Liver (tissue), 9 donors: ENCODE results near the gene C1orf21. TPM values are rescaled to one million over a fixed set of nuclear protein-coding genes. Genes with fewer than 3 reads are reported as not detected.

Experiments
- DNase-seq: peaks from one replicate; pipeline ENCODE4 v3.0.0-alpha.2; 2017; ENCODE audit warnings: low spot score
- H3K27ac ChIP-seq, 2 donors: one replicate each; pipeline ENCODE4 v1.7.0; 2013; ENCODE audit warnings: inconsistent platforms in 2 of 2, low read length in 2 of 2, control low read depth in 1 of 2, low read depth in 1 of 2, mild to moderate bottlenecking in 1 of 2
- H3K27me3 ChIP-seq, 4 donors: one replicate each; pipeline versions ENCODE4 v1.6.1 to v1.7.0; 2013; ENCODE audit warnings: low read length in 3 of 4, inconsistent platforms in 1 of 4, mild to moderate bottlenecking in 1 of 4, moderate library complexity in 1 of 4; ENCODE audit not compliant: control insufficient read depth in 4 of 4, insufficient read depth in 4 of 4
- H3K36me3 ChIP-seq, 4 donors: one replicate each; pipeline versions ENCODE4 v1.6.1 to v1.7.0; 2013; ENCODE audit warnings: low read length in 3 of 4, mild to moderate bottlenecking in 3 of 4, low read depth in 1 of 4, moderate library complexity in 1 of 4; ENCODE audit not compliant: control insufficient read depth in 4 of 4, insufficient read depth in 3 of 4
- H3K4me1 ChIP-seq, 4 donors: one replicate each; pipeline versions ENCODE4 v1.6.1 to v1.7.0; 2013; ENCODE audit warnings: low read length in 3 of 4, mild to moderate bottlenecking in 3 of 4, moderate library complexity in 1 of 4; ENCODE audit not compliant: control insufficient read depth in 4 of 4, insufficient read depth in 4 of 4
- H3K4me3 ChIP-seq, 3 donors: one replicate each; pipeline versions ENCODE4 v1.6.1 to v1.7.0; 2013; ENCODE audit warnings: low read length in 3 of 3, control low read depth in 1 of 3, low read depth in 1 of 3, mild to moderate bottlenecking in 1 of 3
- H3K9ac ChIP-seq, 2 donors: one replicate each; pipeline ENCODE4 v1.7.0; 2013; ENCODE audit warnings: low read length in 2 of 2, mild to moderate bottlenecking in 2 of 2, moderate library complexity in 2 of 2, control low read depth in 1 of 2, low read depth in 1 of 2
- H3K9me3 ChIP-seq, 4 donors: one replicate each; pipeline versions ENCODE4 v1.6.1 to v1.7.0; 2013; ENCODE audit warnings: low read length in 3 of 4; ENCODE audit not compliant: control insufficient read depth in 4 of 4
- EGR1 ChIP-seq, 2 donors: IDR thresholded peaks; 2 replicates each; pipeline ENCODE4 v1.6.1; 2016 to 2018; ENCODE audit warnings: antibody characterized with exemption in 2 of 2, low read depth in 2 of 2
- FOXA1 ChIP-seq: IDR thresholded peaks from 2 replicates; pipeline ENCODE4 v1.6.1; 2016; ENCODE audit warnings: antibody characterized with exemption
- FOXA2 ChIP-seq: IDR thresholded peaks from 2 replicates; pipeline ENCODE4 v1.6.1; 2016; ENCODE audit warnings: antibody characterized with exemption
- GABPA ChIP-seq, 2 donors: IDR thresholded peaks in 1 of 2; conservative IDR thresholded peaks in 1 of 2; 2 replicates each; pipeline ENCODE4 v1.6.1; 2016; ENCODE audit warnings: antibody characterized with exemption in 2 of 2, mild to moderate bottlenecking in 1 of 2, moderate library complexity in 1 of 2
- HNF4A ChIP-seq, 2 donors: conservative IDR thresholded peaks; 2 replicates each; pipeline ENCODE4 v1.6.1; 2016; ENCODE audit warnings: antibody characterized with exemption in 2 of 2, mild to moderate bottlenecking in 2 of 2
- HNF4G ChIP-seq: IDR thresholded peaks from 2 replicates; pipeline ENCODE4 v1.6.1; 2016; ENCODE audit warnings: antibody characterized with exemption
- NR2F2 ChIP-seq: IDR thresholded peaks from 2 replicates; pipeline ENCODE4 v1.6.1; 2016; ENCODE audit warnings: antibody characterized with exemption
- RXRA ChIP-seq, 2 donors: IDR thresholded peaks; 2 replicates each; pipeline ENCODE4 v1.6.1; 2017 to 2018; ENCODE audit warnings: antibody characterized with exemption in 2 of 2, mild to moderate bottlenecking in 1 of 2
- SP1 ChIP-seq: IDR thresholded peaks from 2 replicates; pipeline ENCODE4 v1.6.1; 2018; ENCODE audit warnings: antibody characterized with exemption, mild to moderate bottlenecking
- YY1 ChIP-seq: IDR thresholded peaks from 2 replicates; pipeline ENCODE4 v1.6.1; 2016; ENCODE audit warnings: antibody characterized with exemption, mild to moderate bottlenecking
- WGBS: extraction: QIAGEN DNeasy Blood & Tissue Kit; methylation state at CpG from one replicate; pipeline ENCODE4 v1.1.7; 2013; 5-methylcytosine and 5-hydroxymethylcytosine counted together
- polyA plus RNA-seq, 2 donors: library from polyadenylated mRNA; stranded (reverse) in 1 of 2; unstranded in 1 of 2; fragments of 200-250 nt in 1 of 2; fragments of >200 nt in 1 of 2; fragmentation: Nextera tagmentation in 1 of 2; extraction: Ambion mirVana in 1 of 2; gene quantifications; one replicate each; pipeline versions ENCODE4 v1.2.1 to v1.2.3, GENCODE V29; 2013 to 2015
- total RNA-seq, 2 donors: library from RNA; depleted of rRNA; stranded (reverse); fragments of >200 nt; gene quantifications; one replicate each; pipeline ENCODE4 v1.2.3, GENCODE V29; 2014
- TF ChIP-seq, protein P1 (sequence below): fragments of 150-350 bp; IDR thresholded peaks from 2 replicates; pipeline ENCODE4 v1.5.1; 2017; ENCODE audit warnings: improper control_type of control experiment, low read depth, low read length; ENCODE audit not compliant: missing input control
- TF ChIP-seq, protein P2 (sequence below): IDR thresholded peaks from 2 replicates; pipeline ENCODE4 v1.6.1; 2016; ENCODE audit warnings: antibody characterized with exemption
- TF ChIP-seq, protein P3 (sequence below): IDR thresholded peaks from 2 replicates; pipeline ENCODE4 v1.6.1; 2016; ENCODE audit warnings: antibody characterized with exemption, mild to moderate bottlenecking
- donor health status: healthy.
- donor health status: healthy.
- donor health status: healthy.
- donor health status: healthy.
- donor health status: healthy.

The C1orf21 gene
- total and polyA plus RNA-seq, 4 donors, result 2.3 to 21.3 (median 13.4) TPM

DNA sequence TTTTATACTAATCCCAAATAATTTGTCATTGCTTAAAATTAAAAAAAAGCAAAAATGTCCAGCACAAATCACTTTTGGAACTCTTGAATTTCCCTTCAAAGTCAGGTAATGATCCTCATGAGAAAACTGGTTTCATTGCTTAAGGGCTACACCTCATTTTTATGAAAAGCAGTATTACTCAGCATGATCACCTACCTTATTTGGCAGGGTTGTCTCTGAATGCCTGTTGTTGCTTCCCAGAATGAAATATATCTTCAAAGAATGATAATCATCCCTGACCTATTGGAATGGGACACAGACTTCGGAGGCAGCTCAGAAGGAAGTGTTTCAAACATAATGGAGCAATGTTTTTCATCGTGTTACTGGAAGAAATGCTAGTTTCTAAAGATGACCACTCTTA, 29.7 kb downstream of the C1orf21 start (continued):
- TF ChIP-seq, protein P1, sequence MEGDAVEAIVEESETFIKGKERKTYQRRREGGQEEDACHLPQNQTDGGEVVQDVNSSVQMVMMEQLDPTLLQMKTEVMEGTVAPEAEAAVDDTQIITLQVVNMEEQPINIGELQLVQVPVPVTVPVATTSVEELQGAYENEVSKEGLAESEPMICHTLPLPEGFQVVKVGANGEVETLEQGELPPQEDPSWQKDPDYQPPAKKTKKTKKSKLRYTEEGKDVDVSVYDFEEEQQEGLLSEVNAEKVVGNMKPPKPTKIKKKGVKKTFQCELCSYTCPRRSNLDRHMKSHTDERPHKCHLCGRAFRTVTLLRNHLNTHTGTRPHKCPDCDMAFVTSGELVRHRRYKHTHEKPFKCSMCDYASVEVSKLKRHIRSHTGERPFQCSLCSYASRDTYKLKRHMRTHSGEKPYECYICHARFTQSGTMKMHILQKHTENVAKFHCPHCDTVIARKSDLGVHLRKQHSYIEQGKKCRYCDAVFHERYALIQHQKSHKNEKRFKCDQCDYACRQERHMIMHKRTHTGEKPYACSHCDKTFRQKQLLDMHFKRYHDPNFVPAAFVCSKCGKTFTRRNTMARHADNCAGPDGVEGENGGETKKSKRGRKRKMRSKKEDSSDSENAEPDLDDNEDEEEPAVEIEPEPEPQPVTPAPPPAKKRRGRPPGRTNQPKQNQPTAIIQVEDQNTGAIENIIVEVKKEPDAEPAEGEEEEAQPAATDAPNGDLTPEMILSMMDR, result no peak

DNA sequence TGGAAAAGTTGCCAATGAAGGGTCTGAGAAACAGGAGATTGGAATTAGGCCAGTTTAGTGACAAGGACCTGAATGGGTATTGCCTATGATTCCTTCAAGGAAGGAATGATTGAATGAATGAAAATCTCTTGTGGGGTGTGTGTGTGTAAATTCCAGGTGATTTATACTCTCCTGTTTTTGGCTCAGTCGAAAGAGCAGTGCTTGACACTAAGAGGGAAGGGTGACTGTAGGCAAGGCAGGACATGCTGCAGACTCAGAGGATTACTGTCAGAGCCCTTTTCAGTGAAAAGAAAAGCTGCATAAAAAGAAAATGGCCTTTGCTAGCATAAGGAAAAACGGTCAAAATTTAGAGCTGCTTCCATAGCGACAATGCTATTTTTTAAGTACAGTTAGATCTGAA, 30.1 kb downstream of the C1orf21 start:
- H3K4me3 ChIP-seq, result no peak overlapping the region
- TF ChIP-seq EGR1 (IDR thresholded peaks at IDR 0.05; ENCODE audit: low read depth in 2 of 2) (no peak), GABPA (IDR thresholded peaks at IDR 0.05 in 1 of 2, conservative IDR thresholded peaks at IDR 0.05 in 1 of 2) (no peak), HNF4G (no peak), FOXA2 (no peak), SP1 (no peak), YY1 (no peak), HNF4A (conservative IDR thresholded peaks at IDR 0.05) (no peak), NR2F2 (no peak)
- TF ChIP-seq, protein P2, sequence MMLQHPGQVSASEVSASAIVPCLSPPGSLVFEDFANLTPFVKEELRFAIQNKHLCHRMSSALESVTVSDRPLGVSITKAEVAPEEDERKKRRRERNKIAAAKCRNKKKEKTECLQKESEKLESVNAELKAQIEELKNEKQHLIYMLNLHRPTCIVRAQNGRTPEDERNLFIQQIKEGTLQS, result no peak
- TF ChIP-seq, protein P1, result no peak
- no peaks in the 10 kb centered on the region for H3K27me3 ChIP-seq
- WGBS, result 76% methylated on average over 3 of the region's 3 CpGs
- no peaks in the 10 kb centered on the region for H3K9me3 ChIP-seq
- no peak overlapping the region for H3K27ac ChIP-seq
- no peaks in the 10 kb centered on the region for H3K36me3 ChIP-seq
- H3K4me1 ChIP-seq, result no peaks in the 10 kb centered on the region
- no peak for DNase-seq
- no peak overlapping the region for H3K9ac ChIP-seq

DNA sequence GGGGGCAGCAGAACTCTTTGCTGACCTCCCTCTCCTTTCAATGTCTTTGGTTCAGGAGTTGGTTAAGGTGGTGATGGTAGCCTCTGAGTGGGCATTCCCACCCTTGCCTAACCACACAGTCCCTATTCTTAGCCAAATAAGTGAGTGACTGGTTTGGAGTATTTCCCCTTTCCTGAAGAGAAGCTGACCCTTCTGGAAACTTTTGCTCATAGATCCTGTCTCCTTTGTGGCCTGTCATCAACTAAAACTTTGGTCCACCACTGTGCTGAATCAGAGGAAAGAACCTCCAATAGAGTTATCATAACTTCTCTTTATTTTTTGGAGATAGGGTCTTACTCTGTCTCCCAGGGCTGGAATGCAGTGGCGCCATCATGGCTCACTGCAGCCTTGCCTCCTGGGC, 31.1 kb downstream of the C1orf21 start:
- Histone ChIP-seq H3K4me1 (no peaks in the 10 kb centered on the region), H3K27ac (no peak overlapping the region), H3K9me3 (no peaks in the 10 kb centered on the region), H3K4me3 (no peak overlapping the region), H3K27me3 (no peaks in the 10 kb centered on the region), H3K36me3 (no peaks in the 10 kb centered on the region), H3K9ac (no peak overlapping the region)
- 94% methylated on average over 1 of the region's 1 CpG for WGBS
- TF ChIP-seq RXRA (IDR thresholded peaks at IDR 0.05), result no peak
- no peak for TF ChIP-seq FOXA2
- TF ChIP-seq, protein P1, result no peak
- TF ChIP-seq, protein P2, result no peak
- TF ChIP-seq FOXA1, result no peak
- TF ChIP-seq GABPA (IDR thresholded peaks at IDR 0.05 in 1 of 2, conservative IDR thresholded peaks at IDR 0.05 in 1 of 2), result no peak
- TF ChIP-seq, protein P3, sequence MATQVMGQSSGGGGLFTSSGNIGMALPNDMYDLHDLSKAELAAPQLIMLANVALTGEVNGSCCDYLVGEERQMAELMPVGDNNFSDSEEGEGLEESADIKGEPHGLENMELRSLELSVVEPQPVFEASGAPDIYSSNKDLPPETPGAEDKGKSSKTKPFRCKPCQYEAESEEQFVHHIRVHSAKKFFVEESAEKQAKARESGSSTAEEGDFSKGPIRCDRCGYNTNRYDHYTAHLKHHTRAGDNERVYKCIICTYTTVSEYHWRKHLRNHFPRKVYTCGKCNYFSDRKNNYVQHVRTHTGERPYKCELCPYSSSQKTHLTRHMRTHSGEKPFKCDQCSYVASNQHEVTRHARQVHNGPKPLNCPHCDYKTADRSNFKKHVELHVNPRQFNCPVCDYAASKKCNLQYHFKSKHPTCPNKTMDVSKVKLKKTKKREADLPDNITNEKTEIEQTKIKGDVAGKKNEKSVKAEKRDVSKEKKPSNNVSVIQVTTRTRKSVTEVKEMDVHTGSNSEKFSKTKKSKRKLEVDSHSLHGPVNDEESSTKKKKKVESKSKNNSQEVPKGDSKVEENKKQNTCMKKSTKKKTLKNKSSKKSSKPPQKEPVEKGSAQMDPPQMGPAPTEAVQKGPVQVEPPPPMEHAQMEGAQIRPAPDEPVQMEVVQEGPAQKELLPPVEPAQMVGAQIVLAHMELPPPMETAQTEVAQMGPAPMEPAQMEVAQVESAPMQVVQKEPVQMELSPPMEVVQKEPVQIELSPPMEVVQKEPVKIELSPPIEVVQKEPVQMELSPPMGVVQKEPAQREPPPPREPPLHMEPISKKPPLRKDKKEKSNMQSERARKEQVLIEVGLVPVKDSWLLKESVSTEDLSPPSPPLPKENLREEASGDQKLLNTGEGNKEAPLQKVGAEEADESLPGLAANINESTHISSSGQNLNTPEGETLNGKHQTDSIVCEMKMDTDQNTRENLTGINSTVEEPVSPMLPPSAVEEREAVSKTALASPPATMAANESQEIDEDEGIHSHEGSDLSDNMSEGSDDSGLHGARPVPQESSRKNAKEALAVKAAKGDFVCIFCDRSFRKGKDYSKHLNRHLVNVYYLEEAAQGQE, result no peak
- no peak for DNase-seq
